Measurements from ENCODE around the gene KIF23. TPM values are rescaled to one million over a fixed set of nuclear protein-coding genes. Genes with fewer than 3 reads are reported as not detected.
"Not testable (repeated sequence)": the region's sequence is repeated elsewhere in the genome, so short reads cannot be mapped to it uniquely, and the experiment has no call there.

Gene KIF23
- total and polyA plus RNA-seq, 11 donors, result 0.23 to 7.7 (median 0.66) TPM; not detected in 1

GRCh38 chr15:69444686-69445085, 30.5 kb downstream of the KIF23 start:
- TF ChIP-seq CTCF (IDR thresholded peaks at IDR 0.05) (no peak), POLR2A (IDR thresholded peaks at IDR 0.05) (no peak)
- no peak overlapping the region for H3K4me3 ChIP-seq
- intact Hi-C loops (cut with DNase I), result no loop called here
- H3K9me3 ChIP-seq, result no peaks in the 10 kb centered on the region
- no peaks in the 10 kb centered on the region for H3K27me3 ChIP-seq
- no peak for DNase-seq
- no peak for ATAC-seq
- peaks cover 0 to 8% (median 0%) of the 10 kb centered on the region in 12 donors for H3K4me1 ChIP-seq
- H3K36me3 ChIP-seq, result peaks cover 0 to 14% (median 0%) of the 10 kb centered on the region in 9 donors
- WGBS, 4 donors, result 94 to 98% (median 96%) methylated on average over 7 of the region's 7 CpGs
- no peak overlapping the region for H3K27ac ChIP-seq

GRCh38 chr15:69446953-69447352, 32.8 kb downstream of the KIF23 start:
- intact Hi-C loops (cut with DNase I), result no loop called here
- H3K27me3 ChIP-seq, result no peaks in the 10 kb centered on the region
- ATAC-seq, result peak in 3 of 4 donors; percentile 31 to 48 (median 45)

GRCh38 chr15:69450221-69450620, 36.1 kb downstream of the KIF23 start:
- peaks cover 5 to 31% (median 21%) of the 10 kb centered on the region in 12 donors for H3K4me1 ChIP-seq
- H3K4me3 ChIP-seq, ATAC-seq, H3K27ac ChIP-seq, DNase-seq, H3K27me3 ChIP-seq, H3K9me3 ChIP-seq: not testable (repeated sequence)
- 96 to 100% (median 98%) methylated on average over 4 of the region's 4 CpGs for WGBS, 4 donors
- H3K36me3 ChIP-seq, result peaks cover 0 to 26% (median 10%) of the 10 kb centered on the region in 9 donors
- intact Hi-C loops (cut with DNase I), result loop anchor here in 2 of 10 donors (5.0 kb wide), 1 partner anchor 38 kb away; the partner anchor contains the start of gene KIF23 (in 2 of the 2)

More at GRCh38 chr15:69446953-69447352, 32.8 kb downstream of the KIF23 start:
- Histone ChIP-seq H3K4me1 (peaks cover 0 to 12% (median 2%) of the 10 kb centered on the region in 12 donors), H3K36me3 (peaks cover 0 to 14% (median 0%) of the 10 kb centered on the region in 9 donors), H3K4me3 (no peak overlapping the region), H3K27ac (peak overlapping the region in 1 of 12 donors; percentile 4), H3K9me3 (no peaks in the 10 kb centered on the region)
- no peak for DNase-seq
- TF ChIP-seq CTCF (IDR thresholded peaks at IDR 0.05), result no peak
- no peak for TF ChIP-seq POLR2A (IDR thresholded peaks at IDR 0.05)
- 49 to 63% (median 55%) methylated on average over 2 of the region's 2 CpGs for WGBS, 4 donors

- no peaks in the 10 kb centered on the region for H3K9me3 ChIP-seq
- peaks cover 0 to 29% (median 19%) of the 10 kb centered on the region in 9 donors for H3K36me3 ChIP-seq
- H3K4me1 ChIP-seq, result peaks cover 5 to 40% (median 27%) of the 10 kb centered on the region in 12 donors
- intact Hi-C loops (cut with DNase I), result loop anchor here in 2 of 10 donors (5.0 kb wide), 1 partner anchor 39 kb away; the partner anchor contains the start of gene KIF23 (in 2 of the 2)
- H3K27ac ChIP-seq, result peak overlapping the region in 2 of 12 donors; percentile 95 to 96
- DNase-seq (no peak), ATAC-seq (no peak)
- WGBS, 4 donors, result 96 to 98% (median 97%) methylated on average over 12 of the region's 12 CpGs
- no peaks in the 10 kb centered on the region for H3K27me3 ChIP-seq
- no peak for TF ChIP-seq CTCF (IDR thresholded peaks at IDR 0.05)
- TF ChIP-seq POLR2A (IDR thresholded peaks at IDR 0.05), result no peak
- H3K4me3 ChIP-seq, result no peak overlapping the region
Measured at GRCh38 chr15:69450968-69451695, 37.0 kb downstream of the KIF23 start.

Measured in heart left ventricle (tissue), 16 donors.